Astrocyte (in vitro differentiated cells and primary cell): ENCODE results near the gene YJU2.

Experiments
- CTCF ChIP-seq: IDR thresholded peaks from 2 replicates; pipeline ENCODE4 v1.5.1; 2011; ENCODE audit warnings: low read depth, mild to moderate bottlenecking, inconsistent platforms, low read length, moderate library complexity; ENCODE audit not compliant: insufficient read depth
- EZH2 ChIP-seq: IDR thresholded peaks from 2 replicates; pipeline ENCODE4 v1.6.1; 2012; ENCODE audit warnings: mild to moderate bottlenecking, low read length, inconsistent platforms; ENCODE audit not compliant: insufficient read depth

DNA sequence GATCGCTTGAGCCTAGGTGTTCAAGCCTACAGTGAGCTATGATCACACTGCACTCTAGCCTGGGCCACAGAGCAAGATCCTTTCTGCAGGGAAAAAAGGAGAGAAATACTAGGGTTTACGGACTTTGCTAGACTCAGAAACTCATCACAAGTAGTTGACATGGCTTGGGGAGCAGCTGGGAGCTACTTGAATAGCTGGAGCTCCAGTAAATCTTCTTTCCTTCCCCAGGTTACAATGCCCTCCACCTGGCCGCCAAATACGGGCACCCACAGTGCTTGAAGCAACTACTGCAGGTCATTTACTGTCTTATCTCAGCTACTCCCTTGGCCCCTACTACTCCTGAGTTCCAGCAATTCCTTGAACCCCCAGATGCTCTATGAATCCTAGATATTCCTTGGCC lies 45.1 kb upstream of the YJU2 start:
- TF ChIP-seq CTCF (no peak), EZH2 (no peak)
